MM.1S (cell line): ENCODE results near the gene RNF130.

ENCODE experiments used
- CTCF ChIP-seq: fragments of 300-600 bp; sonication (generic); IDR thresholded peaks from 2 replicates; pipeline ENCODE4 v1.5.1; 2016; ENCODE audit warnings: antibody characterized with exemption, low read length, mixed read lengths
- EZH2 ChIP-seq: fragments of 300-600 bp; sonication (generic); optimal IDR thresholded peaks from 2 replicates; pipeline ENCODE3; 2017; ENCODE audit warnings: low read depth, mild to moderate bottlenecking, antibody characterized with exemption, low read length, mixed read lengths
- EZH2phosphoT487 ChIP-seq: fragments of 300-600 bp; sonication (generic); IDR thresholded peaks from 2 replicates; pipeline ENCODE4 v1.6.1; 2018; ENCODE audit warnings: antibody characterized with exemption, low read length

- no peak for TF ChIP-seq CTCF
- TF ChIP-seq EZH2, result no peak
- TF ChIP-seq EZH2phosphoT487, result no peak
Measured at GRCh38 chr5:180085837-180086236, 14.3 kb upstream of the RNF130 start.
